Measurements from ENCODE around the gene CNGA1.

- TF ChIP-seq ZBTB21 (tag by site-specific recombination; IDR thresholded peaks at IDR 0.05): no peak
- no peak for TF ChIP-seq CTCF (tag by site-specific recombination; IDR thresholded peaks at IDR 0.05)
- TF ChIP-seq ZNF701 (tag by site-specific recombination; IDR thresholded peaks at IDR 0.05): no peak
- TF ChIP-seq, protein P1, sequence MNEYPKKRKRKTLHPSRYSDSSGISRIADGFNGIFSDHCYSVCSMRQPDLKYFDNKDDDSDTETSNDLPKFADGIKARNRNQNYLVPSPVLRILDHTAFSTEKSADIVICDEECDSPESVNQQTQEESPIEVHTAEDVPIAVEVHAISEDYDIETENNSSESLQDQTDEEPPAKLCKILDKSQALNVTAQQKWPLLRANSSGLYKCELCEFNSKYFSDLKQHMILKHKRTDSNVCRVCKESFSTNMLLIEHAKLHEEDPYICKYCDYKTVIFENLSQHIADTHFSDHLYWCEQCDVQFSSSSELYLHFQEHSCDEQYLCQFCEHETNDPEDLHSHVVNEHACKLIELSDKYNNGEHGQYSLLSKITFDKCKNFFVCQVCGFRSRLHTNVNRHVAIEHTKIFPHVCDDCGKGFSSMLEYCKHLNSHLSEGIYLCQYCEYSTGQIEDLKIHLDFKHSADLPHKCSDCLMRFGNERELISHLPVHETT (tag by site-specific recombination; IDR thresholded peaks at IDR 0.05): no peak
- TF ChIP-seq, protein P2, sequence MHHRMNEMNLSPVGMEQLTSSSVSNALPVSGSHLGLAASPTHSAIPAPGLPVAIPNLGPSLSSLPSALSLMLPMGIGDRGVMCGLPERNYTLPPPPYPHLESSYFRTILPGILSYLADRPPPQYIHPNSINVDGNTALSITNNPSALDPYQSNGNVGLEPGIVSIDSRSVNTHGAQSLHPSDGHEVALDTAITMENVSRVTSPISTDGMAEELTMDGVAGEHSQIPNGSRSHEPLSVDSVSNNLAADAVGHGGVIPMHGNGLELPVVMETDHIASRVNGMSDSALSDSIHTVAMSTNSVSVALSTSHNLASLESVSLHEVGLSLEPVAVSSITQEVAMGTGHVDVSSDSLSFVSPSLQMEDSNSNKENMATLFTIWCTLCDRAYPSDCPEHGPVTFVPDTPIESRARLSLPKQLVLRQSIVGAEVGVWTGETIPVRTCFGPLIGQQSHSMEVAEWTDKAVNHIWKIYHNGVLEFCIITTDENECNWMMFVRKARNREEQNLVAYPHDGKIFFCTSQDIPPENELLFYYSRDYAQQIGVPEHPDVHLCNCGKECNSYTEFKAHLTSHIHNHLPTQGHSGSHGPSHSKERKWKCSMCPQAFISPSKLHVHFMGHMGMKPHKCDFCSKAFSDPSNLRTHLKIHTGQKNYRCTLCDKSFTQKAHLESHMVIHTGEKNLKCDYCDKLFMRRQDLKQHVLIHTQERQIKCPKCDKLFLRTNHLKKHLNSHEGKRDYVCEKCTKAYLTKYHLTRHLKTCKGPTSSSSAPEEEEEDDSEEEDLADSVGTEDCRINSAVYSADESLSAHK (tag by site-specific recombination; IDR thresholded peaks at IDR 0.05): no peak
- TF ChIP-seq ZNF324 (tag by site-specific recombination; IDR thresholded peaks at IDR 0.05): no peak
- no peak for TF ChIP-seq ZNF354C (tag by site-specific recombination; IDR thresholded peaks at IDR 0.05; ENCODE audit: borderline replicate concordance, low read depth)
- TF ChIP-seq OSR2 (tag by site-specific recombination; IDR thresholded peaks at IDR 0.05): no peak
- TF ChIP-seq SETDB1 (IDR thresholded peaks at IDR 0.05; ENCODE audit: insufficient read length, low read length): no peak
Measured at GRCh38 chr4:47907089-47907646, 109.3 kb downstream of the CNGA1 start.

Data from HEK293 (cell line).